GM12878 (cell line): ENCODE results near the gene STAT5B. TPM values are rescaled to one million over a fixed set of nuclear protein-coding genes. Genes with fewer than 3 reads are reported as not detected.

Experiments
- ATF7 ChIP-seq: fragments of 450-650 bp; IDR thresholded peaks from 2 replicates; pipeline ENCODE4 v1.6.1; 2016; ENCODE audit warnings: low read depth, mild to moderate bottlenecking
- BACH1 ChIP-seq: fragments of 450-650 bp; IDR thresholded peaks from 2 replicates; pipeline ENCODE4 v1.6.1; 2017; ENCODE audit warnings: mild to moderate bottlenecking, borderline replicate concordance
- CBX3 ChIP-seq: fragments of 200-600 bp; sonication (generic); IDR thresholded peaks from 2 replicates; pipeline ENCODE4 v1.6.1; 2016; ENCODE audit warnings: low read depth, borderline replicate concordance
- CHD2 ChIP-seq: IDR thresholded peaks from 2 replicates; pipeline ENCODE4 v1.6.1; 2011; ENCODE audit warnings: low read depth, low read length, improper control_type of control experiment, borderline replicate concordance
- EED ChIP-seq: sonication (generic); IDR thresholded peaks from 2 replicates; pipeline ENCODE4 v1.6.1; 2016; ENCODE audit warnings: antibody characterized with exemption, low read depth
- ESRRA ChIP-seq: IDR thresholded peaks from 2 replicates; pipeline ENCODE4 v1.6.1; 2012; ENCODE audit warnings: mild to moderate bottlenecking, low read length, improper control_type of control experiment
- JUNB ChIP-seq: IDR thresholded peaks from 2 replicates; pipeline ENCODE4 v1.6.1; 2016; ENCODE audit warnings: antibody characterized with exemption, mild to moderate bottlenecking
- MTA3 ChIP-seq: IDR thresholded peaks from 2 replicates; pipeline ENCODE4 v1.6.1; 2012; ENCODE audit warnings: low read length, inconsistent platforms, borderline replicate concordance
- MXI1 ChIP-seq: fragments of 150-350 bp; IDR thresholded peaks from 2 replicates; pipeline ENCODE4 v1.6.1; 2011; ENCODE audit warnings: low read depth, mild to moderate bottlenecking, inconsistent platforms, low read length, improper control_type of control experiment
- NBN ChIP-seq: fragments of 450-650 bp; IDR thresholded peaks from 2 replicates; pipeline ENCODE4 v1.6.1; 2016
- NR2F1 ChIP-seq: fragments of 450-650 bp; conservative IDR thresholded peaks from 2 replicates; pipeline ENCODE4 v1.6.1; 2017; ENCODE audit warnings: mild to moderate bottlenecking
- PAX5 ChIP-seq: IDR thresholded peaks from 2 replicates; pipeline ENCODE4 v1.6.1; 2011; ENCODE audit warnings: low read depth, low read length, borderline replicate concordance
- POLR2A ChIP-seq: IDR thresholded peaks from 2 replicates; pipeline ENCODE4 v1.6.1; 2011; ENCODE audit warnings: low read depth, mild to moderate bottlenecking, low read length
- RBBP5 ChIP-seq: fragments of 200-600 bp; sonication (generic); conservative IDR thresholded peaks from 2 replicates; pipeline ENCODE4 v1.6.1; 2016
- RFX5 ChIP-seq: IDR thresholded peaks from 2 replicates; pipeline ENCODE4 v1.6.1; 2011; ENCODE audit warnings: low read depth, low read length, improper control_type of control experiment
- SIX5 ChIP-seq: IDR thresholded peaks from 2 replicates; pipeline ENCODE4 v1.6.1; 2011; ENCODE audit warnings: mild to moderate bottlenecking, low read depth, low read length, moderate library complexity; ENCODE audit not compliant: severe bottlenecking
- SMARCA5 ChIP-seq: fragments of 450-650 bp; IDR thresholded peaks from 2 replicates; pipeline ENCODE4 v1.6.1; 2017; ENCODE audit warnings: mild to moderate bottlenecking
- SP1 ChIP-seq: IDR thresholded peaks from one replicate; pipeline ENCODE4 v1.6.1; 2011; ENCODE audit warnings: low read depth, low read length
- SUZ12 ChIP-seq: fragments of 200-600 bp; sonication (generic); IDR thresholded peaks from one replicate; pipeline ENCODE4 v1.6.1; 2018; ENCODE audit warnings: antibody characterized with exemption, mild to moderate bottlenecking; ENCODE audit not compliant: unreplicated experiment
- TARDBP ChIP-seq: IDR thresholded peaks from 2 replicates; pipeline ENCODE4 v1.6.1; 2016; ENCODE audit warnings: borderline replicate concordance
- ZBED1 ChIP-seq: IDR thresholded peaks from 2 replicates; pipeline ENCODE4 v1.6.1; 2016; ENCODE audit warnings: borderline replicate concordance
- ZSCAN29 ChIP-seq: fragments of 450-650 bp; IDR thresholded peaks from 2 replicates; pipeline ENCODE4 v1.6.1; 2017; ENCODE audit warnings: mild to moderate bottlenecking, moderate library complexity
- polyA plus RNA-seq, 11 experiments: library from polyadenylated mRNA; depleted of rRNA in 4 of 11; unstranded in 6 of 11; stranded (reverse) in 5 of 11; fragments of >200 nt; fragmentation: Nextera tagmentation in 4 of 11; fragmentation: Illumina TruSeq in 1 of 11; extraction: Ambion mirVana in 4 of 11; extraction: Trizol in 1 of 11; gene quantifications; 1 replicate in 1 of 11; 2 replicates in 10 of 11; pipeline versions ENCODE4 v1.2.1 to v1.2.3, GENCODE V29; 2011 to 2016; ENCODE audit warnings: inconsistent platforms in 2 of 11, missing spikeins in 2 of 11, low read depth in 1 of 11
- total RNA-seq, 4 experiments: library from RNA; depleted of rRNA in 3 of 4; stranded (reverse); fragments of >200 nt in 3 of 4; fragmentation: Illumina TruSeq in 1 of 4; extraction: Trizol in 1 of 4; gene quantifications; 2 replicates each; pipeline versions ENCODE4 v1.2.1 to v1.2.3, GENCODE V29; 2013 to 2021
- TF ChIP-seq, protein P1 (sequence below): fragments of 450-650 bp; formaldehyde crosslinking; IDR thresholded peaks from 2 replicates; pipeline ENCODE4 v1.5.0; 2022; ENCODE audit warnings: mild to moderate bottlenecking, missing genetic modification characterization
- TF ChIP-seq, protein P2 (sequence below): fragments of 450-650 bp; IDR thresholded peaks from 2 replicates; pipeline ENCODE4 v1.6.1; 2017; ENCODE audit warnings: borderline replicate concordance
- TF ChIP-seq, protein P3 (sequence below): IDR thresholded peaks from 2 replicates; pipeline ENCODE4 v1.6.1; 2012; ENCODE audit warnings: low read length, inconsistent platforms
- TF ChIP-seq, protein P4 (sequence below), 3 experiments: IDR thresholded peaks in 2 of 3; conservative IDR thresholded peaks in 1 of 3; 2 replicates each; pipeline ENCODE4 v1.5.1; 2011; ENCODE audit warnings: low read depth in 3 of 3, low read length in 3 of 3, mild to moderate bottlenecking in 3 of 3, control low read depth in 2 of 3, moderate library complexity in 2 of 3, inconsistent platforms in 1 of 3, mixed read lengths in 1 of 3; ENCODE audit not compliant: control insufficient read depth in 2 of 3, insufficient read depth in 1 of 3; ENCODE audit errors: extremely low read depth in 1 of 3

STAT5B gene
- total and polyA plus RNA-seq, 10 of the 15 experiments (the other 5 are each of a cell fraction or from before 2014, with no cell fraction given) = 11.0 to 69.6 (median 46.7) TPM

DNA sequence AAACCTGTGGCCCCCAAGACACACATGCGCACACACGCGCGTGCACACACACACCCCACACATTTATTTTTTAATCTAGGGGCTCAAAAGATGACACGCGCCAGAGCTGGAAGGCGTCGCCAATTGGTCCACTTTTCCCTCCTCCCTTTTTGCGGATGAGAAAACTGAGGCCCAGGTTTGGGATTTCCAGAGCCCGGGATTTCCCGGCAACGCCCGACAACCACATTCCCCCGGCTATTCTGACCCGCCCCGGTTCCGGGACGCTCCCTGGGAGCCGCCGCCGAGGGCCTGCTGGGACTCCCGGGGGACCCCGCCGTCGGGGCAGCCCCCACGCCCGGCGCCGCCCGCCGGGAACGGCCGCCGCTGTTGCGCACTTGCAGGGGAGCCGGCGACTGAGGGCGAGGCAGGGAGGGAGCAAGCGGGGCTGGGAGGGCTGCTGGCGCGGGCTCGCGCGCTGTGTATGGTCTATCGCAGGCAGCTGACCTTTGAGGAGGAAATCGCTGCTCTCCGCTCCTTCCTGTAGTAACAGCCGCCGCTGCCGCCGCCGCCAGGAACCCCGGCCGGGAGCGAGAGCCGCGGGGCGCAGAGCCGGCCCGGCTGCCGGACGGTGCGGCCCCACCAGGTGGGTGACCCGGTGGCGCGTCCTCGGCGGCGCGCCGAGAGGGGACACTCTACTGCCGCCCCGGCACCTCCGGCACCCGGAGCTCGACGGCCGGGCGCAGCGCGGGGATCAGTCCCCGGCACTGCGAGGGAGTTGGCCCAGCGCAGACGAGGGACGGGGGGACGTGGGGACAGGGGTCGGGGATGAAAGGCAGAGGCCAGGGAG, 12.0 kb upstream of the STAT5B start, which contains the start of gene STAT5A (continued):
- TF ChIP-seq, protein P1, sequence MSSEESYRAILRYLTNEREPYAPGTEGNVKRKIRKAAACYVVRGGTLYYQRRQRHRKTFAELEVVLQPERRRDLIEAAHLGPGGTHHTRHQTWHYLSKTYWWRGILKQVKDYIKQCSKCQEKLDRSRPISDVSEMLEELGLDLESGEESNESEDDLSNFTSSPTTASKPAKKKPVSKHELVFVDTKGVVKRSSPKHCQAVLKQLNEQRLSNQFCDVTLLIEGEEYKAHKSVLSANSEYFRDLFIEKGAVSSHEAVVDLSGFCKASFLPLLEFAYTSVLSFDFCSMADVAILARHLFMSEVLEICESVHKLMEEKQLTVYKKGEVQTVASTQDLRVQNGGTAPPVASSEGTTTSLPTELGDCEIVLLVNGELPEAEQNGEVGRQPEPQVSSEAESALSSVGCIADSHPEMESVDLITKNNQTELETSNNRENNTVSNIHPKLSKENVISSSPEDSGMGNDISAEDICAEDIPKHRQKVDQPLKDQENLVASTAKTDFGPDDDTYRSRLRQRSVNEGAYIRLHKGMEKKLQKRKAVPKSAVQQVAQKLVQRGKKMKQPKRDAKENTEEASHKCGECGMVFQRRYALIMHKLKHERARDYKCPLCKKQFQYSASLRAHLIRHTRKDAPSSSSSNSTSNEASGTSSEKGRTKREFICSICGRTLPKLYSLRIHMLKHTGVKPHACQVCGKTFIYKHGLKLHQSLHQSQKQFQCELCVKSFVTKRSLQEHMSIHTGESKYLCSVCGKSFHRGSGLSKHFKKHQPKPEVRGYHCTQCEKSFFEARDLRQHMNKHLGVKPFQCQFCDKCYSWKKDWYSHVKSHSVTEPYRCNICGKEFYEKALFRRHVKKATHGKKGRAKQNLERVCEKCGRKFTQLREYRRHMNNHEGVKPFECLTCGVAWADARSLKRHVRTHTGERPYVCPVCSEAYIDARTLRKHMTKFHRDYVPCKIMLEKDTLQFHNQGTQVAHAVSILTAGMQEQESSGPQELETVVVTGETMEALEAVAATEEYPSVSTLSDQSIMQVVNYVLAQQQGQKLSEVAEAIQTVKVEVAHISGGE (CRISPR knock-in tag) = no peak
- TF ChIP-seq NR2F1 = peak; percentile 57; the same call in 1 of the 2 replicates
- no peak for TF ChIP-seq ATF7
- no peak for TF ChIP-seq SP1
- peak; percentile 80 for TF ChIP-seq POLR2A
- no peak for TF ChIP-seq BACH1
- TF ChIP-seq, protein P2, sequence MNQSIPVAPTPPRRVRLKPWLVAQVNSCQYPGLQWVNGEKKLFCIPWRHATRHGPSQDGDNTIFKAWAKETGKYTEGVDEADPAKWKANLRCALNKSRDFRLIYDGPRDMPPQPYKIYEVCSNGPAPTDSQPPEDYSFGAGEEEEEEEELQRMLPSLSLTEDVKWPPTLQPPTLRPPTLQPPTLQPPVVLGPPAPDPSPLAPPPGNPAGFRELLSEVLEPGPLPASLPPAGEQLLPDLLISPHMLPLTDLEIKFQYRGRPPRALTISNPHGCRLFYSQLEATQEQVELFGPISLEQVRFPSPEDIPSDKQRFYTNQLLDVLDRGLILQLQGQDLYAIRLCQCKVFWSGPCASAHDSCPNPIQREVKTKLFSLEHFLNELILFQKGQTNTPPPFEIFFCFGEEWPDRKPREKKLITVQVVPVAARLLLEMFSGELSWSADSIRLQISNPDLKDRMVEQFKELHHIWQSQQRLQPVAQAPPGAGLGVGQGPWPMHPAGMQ = no peak
- no peak for TF ChIP-seq ZSCAN29
- TF ChIP-seq, protein P3, sequence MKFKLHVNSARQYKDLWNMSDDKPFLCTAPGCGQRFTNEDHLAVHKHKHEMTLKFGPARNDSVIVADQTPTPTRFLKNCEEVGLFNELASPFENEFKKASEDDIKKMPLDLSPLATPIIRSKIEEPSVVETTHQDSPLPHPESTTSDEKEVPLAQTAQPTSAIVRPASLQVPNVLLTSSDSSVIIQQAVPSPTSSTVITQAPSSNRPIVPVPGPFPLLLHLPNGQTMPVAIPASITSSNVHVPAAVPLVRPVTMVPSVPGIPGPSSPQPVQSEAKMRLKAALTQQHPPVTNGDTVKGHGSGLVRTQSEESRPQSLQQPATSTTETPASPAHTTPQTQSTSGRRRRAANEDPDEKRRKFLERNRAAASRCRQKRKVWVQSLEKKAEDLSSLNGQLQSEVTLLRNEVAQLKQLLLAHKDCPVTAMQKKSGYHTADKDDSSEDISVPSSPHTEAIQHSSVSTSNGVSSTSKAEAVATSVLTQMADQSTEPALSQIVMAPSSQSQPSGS = no peak
- TF ChIP-seq, protein P4, sequence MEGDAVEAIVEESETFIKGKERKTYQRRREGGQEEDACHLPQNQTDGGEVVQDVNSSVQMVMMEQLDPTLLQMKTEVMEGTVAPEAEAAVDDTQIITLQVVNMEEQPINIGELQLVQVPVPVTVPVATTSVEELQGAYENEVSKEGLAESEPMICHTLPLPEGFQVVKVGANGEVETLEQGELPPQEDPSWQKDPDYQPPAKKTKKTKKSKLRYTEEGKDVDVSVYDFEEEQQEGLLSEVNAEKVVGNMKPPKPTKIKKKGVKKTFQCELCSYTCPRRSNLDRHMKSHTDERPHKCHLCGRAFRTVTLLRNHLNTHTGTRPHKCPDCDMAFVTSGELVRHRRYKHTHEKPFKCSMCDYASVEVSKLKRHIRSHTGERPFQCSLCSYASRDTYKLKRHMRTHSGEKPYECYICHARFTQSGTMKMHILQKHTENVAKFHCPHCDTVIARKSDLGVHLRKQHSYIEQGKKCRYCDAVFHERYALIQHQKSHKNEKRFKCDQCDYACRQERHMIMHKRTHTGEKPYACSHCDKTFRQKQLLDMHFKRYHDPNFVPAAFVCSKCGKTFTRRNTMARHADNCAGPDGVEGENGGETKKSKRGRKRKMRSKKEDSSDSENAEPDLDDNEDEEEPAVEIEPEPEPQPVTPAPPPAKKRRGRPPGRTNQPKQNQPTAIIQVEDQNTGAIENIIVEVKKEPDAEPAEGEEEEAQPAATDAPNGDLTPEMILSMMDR (IDR thresholded peaks at IDR 0.05 in 2 of 3, conservative IDR thresholded peaks at IDR 0.05 in 1 of 3; ENCODE audit: control insufficient read depth in 2 of 3, extremely low read depth in 1 of 3, insufficient read depth in 1 of 3, low read depth in 3 of 3, low read length in 3 of 3) = no peak
- TF ChIP-seq ZBED1 = no peak
- TF ChIP-seq SMARCA5 = peak; percentile 78; the same call in 1 of the 2 replicates
- TF ChIP-seq SIX5 = no peak
- TF ChIP-seq MTA3 = no peak
- no peak for TF ChIP-seq ESRRA
- no peak for TF ChIP-seq SUZ12
- TF ChIP-seq NBN = no peak
- TF ChIP-seq EED = no peak
- no peak for TF ChIP-seq PAX5
- TF ChIP-seq CBX3 = no peak
- no peak for TF ChIP-seq CHD2
- no peak for TF ChIP-seq RBBP5
- TF ChIP-seq TARDBP = no peak
- TF ChIP-seq JUNB = no peak
- TF ChIP-seq MXI1 = peak; percentile 55; the same call in 1 of the 2 replicates
- no peak for TF ChIP-seq RFX5
